ENCODE measurements around the gene ALS2. TPM values are rescaled to one million over a fixed set of nuclear protein-coding genes. Genes with fewer than 3 reads are reported as not detected.

ALS2 gene
- total RNA-seq, 1 experiment from 2014 or later, result 28.4 TPM

DNA sequence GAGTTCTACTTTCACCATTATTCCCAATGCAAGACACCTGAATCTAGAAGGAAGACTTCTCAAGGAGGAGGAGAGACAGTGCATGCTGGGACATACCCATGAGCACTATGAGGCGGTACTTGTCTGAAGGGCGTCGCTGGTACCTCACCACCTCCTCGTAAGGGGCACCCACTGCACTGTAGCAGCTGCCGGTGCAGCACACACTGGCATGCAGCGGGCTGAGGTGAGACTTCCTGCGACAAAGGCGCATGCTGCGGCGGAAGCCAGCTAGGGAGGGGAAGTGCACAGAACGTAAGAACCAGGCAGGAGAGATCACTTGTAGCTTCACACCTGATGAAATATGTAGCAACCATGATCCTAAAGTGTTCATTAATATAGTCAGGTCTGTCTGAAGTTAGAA is 124.6 kb downstream of the ALS2 start:
- Histone ChIP-seq H3K14ac (ENCODE audit: insufficient read depth, low read length) (no peak overlapping the region), H4K8ac (replicated peaks; ENCODE audit: insufficient read length, low read depth, low read length) (no peak overlapping the region), H4K91ac (ENCODE audit: insufficient read length, low read depth, low read length) (no peak overlapping the region), H3T11ph (ENCODE audit: low read length) (no peak overlapping the region), H3K27me3 (ENCODE audit: insufficient read depth, low read length) (no peaks in the 10 kb centered on the region), H2BK20ac (ENCODE audit: low read depth, low read length, poor library complexity, severe bottlenecking) (no peak overlapping the region), H4K5ac (ENCODE audit: insufficient read length, low read depth, low read length) (no peak overlapping the region), H2BK120ac (ENCODE audit: low read depth, low read length, poor library complexity, severe bottlenecking) (no peak overlapping the region), H3K18ac (ENCODE audit: insufficient read length, low read depth, low read length) (no peak overlapping the region), H2AK5ac (ENCODE audit: insufficient read length, low read length) (no peak overlapping the region), H3K79me1 (ENCODE audit: insufficient read depth, low read depth, low read length, poor library complexity, severe bottlenecking) (no peaks in the 10 kb centered on the region), H3K4me2 (ENCODE audit: insufficient read depth, insufficient read length, low read length) (no peak overlapping the region), H2BK5ac (ENCODE audit: insufficient read length, low read length) (no peak overlapping the region), H3K23me2 (ENCODE audit: insufficient read length, low read depth, low read length, poor library complexity, severe bottlenecking) (no peaks in the 10 kb centered on the region), H3K27ac (ENCODE audit: insufficient read length, low read depth, low read length) (no peak overlapping the region), H3K4me1 (ENCODE audit: insufficient read depth, low read length) (no peaks in the 10 kb centered on the region), H2BK12ac (ENCODE audit: insufficient read length, low read depth, low read length) (no peak overlapping the region), H3K23ac (ENCODE audit: insufficient read length, low read depth, low read length) (no peak overlapping the region), H3K9me3 (ENCODE audit: control insufficient read depth, low read depth, low read length) (no peaks in the 10 kb centered on the region), H2BK15ac (ENCODE audit: low read depth, low read length) (no peak overlapping the region), H4K20me1 (ENCODE audit: control insufficient read depth, insufficient read depth, insufficient read length) (no peaks in the 10 kb centered on the region), H2AFZ (ENCODE audit: low read length) (no peak overlapping the region), H3K9ac (ENCODE audit: extremely low read depth, insufficient read length, low read length) (no peak overlapping the region), H3K56ac (ENCODE audit: insufficient read length, low read depth, low read length) (no peak overlapping the region), H3K79me2 (ENCODE audit: insufficient read depth, low read length) (no peaks in the 10 kb centered on the region), H3K4ac (ENCODE audit: low read depth, low read length) (no peak overlapping the region)
- Mint-ChIP-seq H3K36me3 (ENCODE audit: insufficient read depth in 1 of 3, low read depth in 3 of 3) (no peaks in the 10 kb centered on the region), H3K4me3 (no peak overlapping the region), H3K27ac (no peak overlapping the region), H3K9me3 (no peaks in the 10 kb centered on the region), H3K4me1 (peaks cover 0 to 2% of the 10 kb centered on the region in 2 experiments; a peak in 1 of 4 replicates), H3K27me3 (ENCODE audit: low read depth) (peaks cover 4% of the 10 kb centered on the region; the same call in 1 of the 2 replicates)
- no CpG with 5 or more reads among the region's 11 CpGs for WGBS (ENCODE audit: extremely low coverage, insufficient read length, low lambda C conversion rate)
- TF ChIP-seq, protein P1, sequence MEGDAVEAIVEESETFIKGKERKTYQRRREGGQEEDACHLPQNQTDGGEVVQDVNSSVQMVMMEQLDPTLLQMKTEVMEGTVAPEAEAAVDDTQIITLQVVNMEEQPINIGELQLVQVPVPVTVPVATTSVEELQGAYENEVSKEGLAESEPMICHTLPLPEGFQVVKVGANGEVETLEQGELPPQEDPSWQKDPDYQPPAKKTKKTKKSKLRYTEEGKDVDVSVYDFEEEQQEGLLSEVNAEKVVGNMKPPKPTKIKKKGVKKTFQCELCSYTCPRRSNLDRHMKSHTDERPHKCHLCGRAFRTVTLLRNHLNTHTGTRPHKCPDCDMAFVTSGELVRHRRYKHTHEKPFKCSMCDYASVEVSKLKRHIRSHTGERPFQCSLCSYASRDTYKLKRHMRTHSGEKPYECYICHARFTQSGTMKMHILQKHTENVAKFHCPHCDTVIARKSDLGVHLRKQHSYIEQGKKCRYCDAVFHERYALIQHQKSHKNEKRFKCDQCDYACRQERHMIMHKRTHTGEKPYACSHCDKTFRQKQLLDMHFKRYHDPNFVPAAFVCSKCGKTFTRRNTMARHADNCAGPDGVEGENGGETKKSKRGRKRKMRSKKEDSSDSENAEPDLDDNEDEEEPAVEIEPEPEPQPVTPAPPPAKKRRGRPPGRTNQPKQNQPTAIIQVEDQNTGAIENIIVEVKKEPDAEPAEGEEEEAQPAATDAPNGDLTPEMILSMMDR (conservative IDR thresholded peaks at IDR 0.05), result no peak
- no peak for DNase-seq
